Activated T-helper 17 cell treated with anti-CD3 and anti-CD28 coated beads, Interleukin-2, amount 50 U/mL, for 72 hours (primary cell): ENCODE measurements around the gene PDK3. TPM values are rescaled to one million over a fixed set of nuclear protein-coding genes. Genes with fewer than 3 reads are reported as not detected.

Experiments
- ATAC-seq: fragments of 150-1000 bp; cut with Tn5 transposase; replicated peaks from 2 replicates; pipeline ENCODE4 v1.10.0; 2021; ENCODE audit warnings: mild to moderate bottlenecking, moderate library complexity
- H3K27ac Mint-ChIP-seq: one replicate; pipeline ENCODE4 v1.8.0; 2022; ENCODE audit warnings: mixed read lengths
- H3K27me3 Mint-ChIP-seq: one replicate; pipeline ENCODE4 v1.8.0; 2022; ENCODE audit warnings: mixed read lengths
- H3K36me3 Mint-ChIP-seq: one replicate; pipeline ENCODE4 v1.8.0; 2022; ENCODE audit warnings: low read depth, mild to moderate bottlenecking, mixed read lengths
- H3K4me1 Mint-ChIP-seq: one replicate; pipeline ENCODE4 v1.8.0; 2022; ENCODE audit warnings: mixed read lengths
- H3K4me3 Mint-ChIP-seq: one replicate; pipeline ENCODE4 v1.8.0; 2022; ENCODE audit warnings: mild to moderate bottlenecking, mixed read lengths
- H3K9me3 Mint-ChIP-seq: one replicate; pipeline ENCODE4 v1.8.0; 2022; ENCODE audit warnings: mixed read lengths
- total RNA-seq, 2 donors: library from RNA; stranded (reverse); gene quantifications; one replicate each; pipeline ENCODE4 v1.2.3, GENCODE V29; 2022

PDK3 gene
- total RNA-seq, 2 donors from 2014 or later = 45.1 to 82.3 TPM

DNA sequence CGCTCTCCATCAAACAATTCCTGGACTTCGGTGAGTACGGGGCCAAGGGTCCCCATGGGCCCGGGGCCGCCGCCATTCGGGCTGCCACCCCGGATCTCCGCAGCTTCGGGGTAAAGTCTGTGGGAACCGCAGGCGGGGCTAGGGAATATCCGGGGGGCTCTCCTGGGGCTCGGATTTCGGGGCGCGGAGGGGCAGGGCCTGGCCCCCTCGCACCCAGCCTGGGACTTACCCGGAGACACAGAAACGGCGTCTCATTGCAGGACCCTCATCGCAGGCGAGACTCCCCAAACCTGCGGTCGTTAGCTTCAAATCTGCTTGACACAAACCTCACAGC, 413 bp downstream of the PDK3 start:
- Mint-ChIP-seq H3K4me1 (peaks cover 6% of the 10 kb centered on the region), H3K27me3 (no peaks in the 10 kb centered on the region), H3K36me3 (peaks cover 34% of the 10 kb centered on the region), H3K9me3 (no peaks in the 10 kb centered on the region), H3K4me3 (peak overlapping the region; percentile 96), H3K27ac (peak overlapping the region; percentile 76)
- peak; percentile 1 for ATAC-seq

DNA sequence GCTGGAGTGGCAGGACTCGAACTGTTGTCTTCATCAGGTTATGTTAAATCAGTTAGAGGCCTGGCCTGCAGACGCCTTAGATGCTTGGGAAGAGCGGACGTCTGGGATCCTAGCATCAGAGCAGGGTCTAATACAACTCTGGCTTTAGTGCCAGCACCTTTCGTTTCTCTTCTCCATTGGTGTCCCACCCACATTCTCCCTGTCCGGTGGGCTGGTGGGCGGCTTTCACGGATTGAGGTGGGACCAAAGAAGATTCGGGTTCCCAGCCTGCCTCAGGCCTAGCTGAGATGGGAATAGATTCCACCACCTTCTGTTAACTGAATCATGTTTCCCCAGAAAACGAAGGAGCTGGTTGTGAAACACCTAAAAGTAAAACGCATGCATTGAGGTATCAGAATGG, 939 bp downstream of the PDK3 start:
- H3K27me3 Mint-ChIP-seq = no peaks in the 10 kb centered on the region
- no peaks in the 10 kb centered on the region for H3K9me3 Mint-ChIP-seq
- H3K27ac Mint-ChIP-seq = peak overlapping the region; percentile 76
- peaks cover 9% of the 10 kb centered on the region for H3K4me1 Mint-ChIP-seq
- peak overlapping the region; percentile 96 for H3K4me3 Mint-ChIP-seq
- no peak for ATAC-seq
- peaks cover 34% of the 10 kb centered on the region for H3K36me3 Mint-ChIP-seq

DNA sequence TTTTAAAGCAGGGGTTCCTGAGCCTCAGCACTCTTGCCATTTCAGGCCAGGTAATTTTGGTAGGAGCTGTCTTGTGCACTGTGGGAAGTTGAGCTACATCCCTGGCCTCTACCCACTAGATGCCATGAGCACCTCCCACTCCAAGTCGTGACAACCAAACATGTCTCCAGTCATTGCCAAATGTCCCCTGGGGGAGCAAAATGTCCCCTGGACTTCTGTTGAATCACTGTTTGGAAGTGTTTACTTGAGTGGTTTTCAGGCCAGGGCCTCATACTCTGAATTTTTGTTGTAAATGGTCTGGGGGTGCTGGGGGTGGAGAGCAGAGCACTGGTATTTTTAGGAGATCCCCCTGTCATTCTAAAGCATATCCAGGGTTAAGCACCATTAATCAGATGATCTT, 3.2 kb downstream of the PDK3 start:
- ATAC-seq = no peak
- Mint-ChIP-seq H3K4me3 (peak overlapping the region; percentile 96), H3K4me1 (peaks cover 18% of the 10 kb centered on the region), H3K27ac (peak overlapping the region; percentile 76), H3K36me3 (peaks cover 34% of the 10 kb centered on the region), H3K9me3 (no peaks in the 10 kb centered on the region), H3K27me3 (no peaks in the 10 kb centered on the region)

DNA sequence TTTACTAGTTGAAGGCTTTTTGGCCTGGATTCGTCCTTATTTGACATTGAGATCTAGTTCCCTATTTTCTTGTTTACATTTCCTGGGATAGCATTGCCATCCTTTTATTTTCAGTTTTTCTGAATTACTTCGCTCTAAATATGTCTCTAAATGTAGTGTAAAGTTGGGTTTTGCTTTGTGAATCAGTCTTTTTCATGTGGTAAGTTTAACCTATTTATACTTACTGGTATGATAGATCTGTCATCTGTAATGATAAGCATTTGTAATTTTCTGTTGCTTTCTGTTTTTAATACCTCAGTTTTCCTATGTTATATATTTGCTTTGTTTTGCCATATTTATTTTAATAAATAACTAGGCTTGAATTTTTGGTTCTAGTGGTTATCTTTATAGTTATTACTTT, 6.7 kb downstream of the PDK3 start:
- peaks cover 31% of the 10 kb centered on the region for H3K36me3 Mint-ChIP-seq
- H3K27ac Mint-ChIP-seq = peak overlapping the region; percentile 78
- H3K9me3 Mint-ChIP-seq = no peaks in the 10 kb centered on the region
- no peaks in the 10 kb centered on the region for H3K27me3 Mint-ChIP-seq
- H3K4me1 Mint-ChIP-seq = peaks cover 26% of the 10 kb centered on the region
- peak overlapping the region; percentile 77 for H3K4me3 Mint-ChIP-seq
- peak; percentile 68 for ATAC-seq

DNA sequence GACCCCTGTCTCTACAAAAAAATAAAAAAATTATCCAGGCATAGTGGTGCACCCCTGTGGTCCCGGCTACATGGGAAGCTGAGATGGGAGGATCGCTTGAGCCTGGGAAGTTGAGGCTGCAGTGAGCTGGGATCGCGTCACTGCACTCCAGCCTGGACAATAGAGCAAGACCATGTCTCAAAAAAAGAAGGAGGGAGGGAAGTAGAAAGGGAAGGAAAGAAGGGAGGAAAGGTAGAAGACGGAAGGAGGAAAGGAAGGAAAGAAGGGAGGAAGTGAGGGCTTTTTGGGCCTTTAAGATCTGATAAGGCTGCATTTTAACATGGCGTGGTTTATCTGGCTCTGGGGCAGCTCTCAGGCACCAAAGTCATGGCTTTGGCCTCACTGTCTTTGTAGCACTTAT, 10.4 kb downstream of the PDK3 start:
- no peaks in the 10 kb centered on the region for H3K27me3 Mint-ChIP-seq
- no peak overlapping the region for H3K27ac Mint-ChIP-seq
- ATAC-seq = no peak
- peaks cover 39% of the 10 kb centered on the region for H3K4me1 Mint-ChIP-seq
- peak overlapping the region; percentile 21 for H3K4me3 Mint-ChIP-seq
- peaks cover 8% of the 10 kb centered on the region for H3K36me3 Mint-ChIP-seq
- H3K9me3 Mint-ChIP-seq = no peaks in the 10 kb centered on the region

DNA sequence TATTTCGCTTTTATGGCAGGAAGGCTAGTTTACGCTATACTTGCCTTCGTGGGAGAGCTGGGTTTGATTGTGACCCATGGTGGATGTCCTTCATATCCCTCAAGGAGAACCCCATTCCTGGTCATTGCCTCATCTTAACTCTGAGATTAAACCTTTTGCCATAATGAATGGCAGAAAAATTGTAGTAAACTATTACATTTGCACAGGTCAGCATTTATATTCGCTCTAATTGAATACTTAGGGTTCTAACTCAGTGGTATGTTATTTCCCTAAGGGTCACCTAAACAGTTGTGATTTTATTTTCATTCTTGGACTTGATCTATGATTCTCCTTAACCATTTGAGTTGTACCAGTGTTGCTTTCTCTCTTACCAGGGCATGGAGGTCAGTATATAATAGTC, 13.4 kb downstream of the PDK3 start:
- Mint-ChIP-seq H3K36me3 (peaks cover 15% of the 10 kb centered on the region), H3K27me3 (no peaks in the 10 kb centered on the region), H3K9me3 (no peaks in the 10 kb centered on the region), H3K4me1 (peaks cover 34% of the 10 kb centered on the region), H3K4me3 (peak overlapping the region; percentile 82), H3K27ac (peak overlapping the region; percentile 85)
- no peak for ATAC-seq

DNA sequence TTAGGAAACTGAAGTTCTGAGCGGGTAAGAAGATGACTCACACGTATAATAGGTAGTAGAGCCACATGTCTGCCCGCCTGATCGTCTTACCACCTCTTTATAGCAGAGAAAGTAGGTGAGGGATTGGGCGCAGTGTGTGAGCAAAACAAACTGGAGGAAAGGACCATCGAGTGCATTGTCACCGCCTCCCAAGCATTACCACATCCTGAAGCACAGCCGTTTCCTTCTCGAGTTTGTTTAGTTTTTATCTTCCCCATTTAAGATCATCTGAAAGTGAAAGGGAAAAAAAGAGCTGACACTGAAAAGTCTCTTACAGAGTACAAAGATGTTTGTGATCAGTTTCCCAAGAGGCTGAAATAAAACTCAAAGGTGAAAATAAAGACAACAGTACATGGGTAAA, 14.8 kb downstream of the PDK3 start:
- peak; percentile 91 for ATAC-seq
- Mint-ChIP-seq H3K36me3 (peaks cover 11% of the 10 kb centered on the region), H3K9me3 (no peaks in the 10 kb centered on the region), H3K27me3 (no peaks in the 10 kb centered on the region), H3K4me1 (peaks cover 34% of the 10 kb centered on the region), H3K4me3 (peak overlapping the region; percentile 82), H3K27ac (peak overlapping the region; percentile 85)

DNA sequence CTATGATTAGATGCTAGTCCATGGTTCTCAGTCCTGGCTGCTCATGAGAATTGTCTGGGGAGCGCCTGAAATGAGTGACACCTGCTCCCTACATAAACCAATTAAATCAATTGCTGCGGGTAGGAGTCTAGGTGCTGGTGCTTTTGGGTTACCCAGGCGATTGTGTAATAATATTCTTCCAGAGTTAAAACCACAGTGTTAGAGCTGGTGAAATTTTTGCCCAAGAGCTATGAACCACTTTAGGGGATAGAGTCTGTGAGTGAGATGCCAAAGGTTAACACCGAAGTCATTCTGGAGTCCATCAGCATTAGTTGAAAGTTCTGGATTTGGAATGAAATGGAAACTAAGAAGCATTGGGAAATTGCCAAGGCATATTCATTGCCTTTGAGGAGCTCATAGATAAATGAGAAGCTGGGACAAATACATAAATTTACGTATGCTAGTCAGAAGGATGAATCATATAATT, 15.3 kb downstream of the PDK3 start:
- H3K27me3 Mint-ChIP-seq = no peaks in the 10 kb centered on the region
- H3K4me1 Mint-ChIP-seq = peaks cover 34% of the 10 kb centered on the region
- H3K9me3 Mint-ChIP-seq = no peaks in the 10 kb centered on the region
- peak overlapping the region; percentile 85 for H3K27ac Mint-ChIP-seq
- H3K36me3 Mint-ChIP-seq = peaks cover 7% of the 10 kb centered on the region
- ATAC-seq = peak; percentile 20
- H3K4me3 Mint-ChIP-seq = peak overlapping the region; percentile 82

DNA sequence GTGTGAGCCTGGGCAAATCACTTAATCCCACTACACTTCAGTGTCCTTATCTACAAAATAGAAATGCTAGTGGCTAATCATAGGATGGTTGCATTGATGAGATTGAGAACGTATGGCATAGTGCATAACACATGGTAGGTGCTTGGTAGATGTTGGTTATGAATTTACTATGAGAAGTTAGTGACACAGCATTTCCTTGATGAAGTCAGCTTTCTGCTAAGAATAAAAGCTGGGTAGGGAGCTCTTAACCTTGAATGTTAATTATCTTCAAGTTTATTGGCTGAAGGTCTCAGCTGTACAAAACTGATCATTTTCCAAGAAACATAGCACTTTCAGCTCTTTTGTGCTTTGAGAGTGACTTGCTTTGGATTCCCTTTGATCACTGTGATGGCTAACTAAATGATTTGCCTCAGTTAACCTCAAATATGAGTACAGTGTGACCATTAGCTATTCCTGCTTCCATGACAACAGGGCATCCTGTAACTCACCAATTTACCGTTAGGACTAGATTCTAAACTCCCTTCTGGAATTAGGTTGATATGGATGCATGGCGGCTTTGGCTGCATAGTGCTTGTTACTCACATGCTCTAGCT, 17.8 kb downstream of the PDK3 start:
- peak; percentile 30 for ATAC-seq
- Mint-ChIP-seq H3K27me3 (no peaks in the 10 kb centered on the region), H3K36me3 (peaks cover 17% of the 10 kb centered on the region), H3K4me1 (peaks cover 16% of the 10 kb centered on the region), H3K4me3 (peak overlapping the region; percentile 48), H3K9me3 (no peaks in the 10 kb centered on the region), H3K27ac (peak overlapping the region; percentile 75)

DNA sequence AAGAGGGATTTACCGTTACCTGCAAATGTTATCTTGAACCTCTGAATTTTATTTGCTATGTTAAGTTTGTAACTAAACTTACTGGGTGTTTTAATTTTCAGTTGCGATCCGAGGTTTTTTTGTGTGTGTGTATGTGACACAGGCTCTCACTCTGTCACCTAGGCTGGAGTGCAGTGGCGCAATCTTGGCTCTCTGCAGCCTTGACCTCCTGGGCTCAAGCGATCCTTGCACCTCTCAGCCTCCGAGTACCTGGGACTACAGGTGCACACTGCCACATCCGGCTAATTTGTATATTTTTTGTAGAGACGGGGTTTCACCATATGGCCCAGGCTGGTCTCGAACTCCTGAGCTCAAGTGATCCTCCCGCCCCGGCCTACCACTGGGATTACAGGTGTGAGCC, 18.5 kb downstream of the PDK3 start:
- no peak for ATAC-seq
- Mint-ChIP-seq H3K27me3 (no peaks in the 10 kb centered on the region), H3K9me3 (no peaks in the 10 kb centered on the region), H3K27ac (peak overlapping the region; percentile 75), H3K4me3 (no peak overlapping the region), H3K4me1 (peaks cover 14% of the 10 kb centered on the region), H3K36me3 (peaks cover 17% of the 10 kb centered on the region)

DNA sequence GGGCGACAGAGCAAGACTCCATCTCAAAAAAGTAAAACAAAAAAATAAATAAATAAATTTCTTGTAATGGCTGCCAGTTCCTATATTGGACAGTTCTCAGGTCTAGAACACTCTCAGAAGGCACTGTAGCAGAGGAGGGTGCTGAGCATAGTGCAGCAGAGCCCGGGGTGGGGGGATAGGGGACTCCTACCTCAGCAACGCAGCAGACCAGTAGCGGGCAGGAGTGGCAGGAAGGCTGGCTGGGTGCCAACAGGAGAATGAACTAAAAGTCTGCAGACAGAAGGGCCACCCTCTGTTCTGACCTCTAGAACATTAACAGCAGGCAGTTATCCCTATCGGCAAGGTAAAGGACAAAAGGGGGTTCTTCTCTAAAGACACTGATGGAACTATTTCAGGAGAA, 20.2 kb downstream of the PDK3 start:
- no peak overlapping the region for H3K4me3 Mint-ChIP-seq
- no peak overlapping the region for H3K27ac Mint-ChIP-seq
- H3K27me3 Mint-ChIP-seq = no peaks in the 10 kb centered on the region
- H3K4me1 Mint-ChIP-seq = peaks cover 7% of the 10 kb centered on the region
- H3K36me3 Mint-ChIP-seq = peaks cover 20% of the 10 kb centered on the region
- H3K9me3 Mint-ChIP-seq = no peaks in the 10 kb centered on the region
- no peak for ATAC-seq

DNA sequence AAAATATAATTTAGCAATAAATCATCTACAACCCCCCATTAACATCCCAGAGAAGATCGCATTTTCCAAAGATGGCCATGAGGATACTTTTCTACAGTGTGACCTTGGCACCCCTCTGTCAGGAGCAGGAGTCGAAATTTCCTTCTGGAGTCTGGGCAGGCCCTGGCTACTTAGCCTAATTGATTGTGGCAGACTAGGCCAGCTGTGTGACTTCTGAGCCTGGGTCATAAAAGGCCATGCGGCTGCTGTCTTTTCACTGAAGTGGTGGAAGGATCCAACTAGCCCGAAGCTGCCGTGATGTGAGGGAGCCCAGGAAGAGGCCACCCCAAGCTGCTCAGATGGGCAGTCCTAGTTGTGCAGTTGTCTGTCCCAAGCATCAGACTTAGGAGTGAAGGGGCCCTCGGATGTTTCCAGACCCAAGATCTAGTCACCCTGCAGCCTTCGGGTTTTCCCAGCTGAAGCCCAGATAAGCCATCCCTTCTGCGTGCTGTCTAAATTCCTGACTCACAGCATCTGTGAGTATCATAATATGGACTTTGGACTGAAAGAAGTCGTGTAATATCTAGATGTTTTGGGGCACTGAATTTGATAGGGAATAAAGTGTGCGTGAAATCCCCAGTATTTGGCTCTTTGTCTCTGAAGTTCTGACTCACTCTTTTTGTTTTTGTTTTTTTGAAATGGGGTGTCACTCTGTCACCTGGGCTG, 21.0 kb downstream of the PDK3 start:
- H3K27ac Mint-ChIP-seq = no peak overlapping the region

DNA sequence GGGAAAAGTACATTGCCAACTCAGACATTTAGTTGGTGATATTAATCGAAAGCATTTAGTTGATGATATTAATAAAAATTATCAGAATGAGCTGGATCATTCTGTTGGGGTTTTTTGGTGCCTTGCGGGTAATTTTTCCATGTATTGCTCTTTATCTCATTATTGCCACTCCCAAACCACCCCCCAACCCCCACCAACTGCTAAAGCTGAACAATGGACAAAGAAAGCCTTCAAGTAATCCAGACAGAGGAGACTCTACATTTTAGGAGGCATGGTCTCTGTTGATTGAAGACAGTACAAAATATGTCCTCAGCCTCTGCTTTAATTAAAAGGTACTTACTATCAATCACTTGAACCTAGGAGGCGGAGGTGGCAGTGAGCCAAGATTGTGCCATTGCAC, 22.5 kb downstream of the PDK3 start:
- no peaks in the 10 kb centered on the region for H3K27me3 Mint-ChIP-seq
- no peak overlapping the region for H3K27ac Mint-ChIP-seq
- peaks cover 17% of the 10 kb centered on the region for H3K36me3 Mint-ChIP-seq
- H3K9me3 Mint-ChIP-seq = no peaks in the 10 kb centered on the region
- no peak overlapping the region for H3K4me3 Mint-ChIP-seq
- no peak for ATAC-seq
- H3K4me1 Mint-ChIP-seq = no peaks in the 10 kb centered on the region

More for the DNA sequence above, 21.0 kb downstream of the PDK3 start:
- Mint-ChIP-seq H3K9me3 (no peaks in the 10 kb centered on the region), H3K4me3 (no peak overlapping the region), H3K27me3 (no peaks in the 10 kb centered on the region), H3K36me3 (peaks cover 24% of the 10 kb centered on the region), H3K4me1 (peaks cover 7% of the 10 kb centered on the region)
- ATAC-seq = no peak

DNA sequence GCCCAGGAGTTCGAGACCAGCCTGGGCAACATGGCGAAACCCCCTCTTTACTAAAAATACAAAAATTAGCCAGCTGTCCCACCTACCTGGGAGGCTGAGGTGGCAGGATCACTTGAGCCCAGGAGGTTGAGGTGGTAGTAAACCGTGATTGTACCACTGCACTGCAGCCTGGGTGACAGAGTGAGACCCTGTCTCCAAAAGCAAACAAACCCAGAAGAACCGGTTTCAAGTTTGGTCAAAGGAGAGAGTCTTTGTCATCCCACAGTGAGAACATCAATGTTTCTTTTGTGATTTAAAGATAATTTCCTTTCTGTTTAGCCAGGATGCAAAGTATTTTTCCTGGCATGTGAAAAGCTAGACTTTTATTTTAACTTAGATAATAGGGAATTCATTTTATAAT, 26.7 kb downstream of the PDK3 start:
- ATAC-seq = no peak
- Mint-ChIP-seq H3K4me1 (peaks cover 6% of the 10 kb centered on the region), H3K27me3 (no peaks in the 10 kb centered on the region), H3K4me3 (no peak overlapping the region), H3K36me3 (peaks cover 22% of the 10 kb centered on the region), H3K27ac (no peak overlapping the region), H3K9me3 (no peaks in the 10 kb centered on the region)

DNA sequence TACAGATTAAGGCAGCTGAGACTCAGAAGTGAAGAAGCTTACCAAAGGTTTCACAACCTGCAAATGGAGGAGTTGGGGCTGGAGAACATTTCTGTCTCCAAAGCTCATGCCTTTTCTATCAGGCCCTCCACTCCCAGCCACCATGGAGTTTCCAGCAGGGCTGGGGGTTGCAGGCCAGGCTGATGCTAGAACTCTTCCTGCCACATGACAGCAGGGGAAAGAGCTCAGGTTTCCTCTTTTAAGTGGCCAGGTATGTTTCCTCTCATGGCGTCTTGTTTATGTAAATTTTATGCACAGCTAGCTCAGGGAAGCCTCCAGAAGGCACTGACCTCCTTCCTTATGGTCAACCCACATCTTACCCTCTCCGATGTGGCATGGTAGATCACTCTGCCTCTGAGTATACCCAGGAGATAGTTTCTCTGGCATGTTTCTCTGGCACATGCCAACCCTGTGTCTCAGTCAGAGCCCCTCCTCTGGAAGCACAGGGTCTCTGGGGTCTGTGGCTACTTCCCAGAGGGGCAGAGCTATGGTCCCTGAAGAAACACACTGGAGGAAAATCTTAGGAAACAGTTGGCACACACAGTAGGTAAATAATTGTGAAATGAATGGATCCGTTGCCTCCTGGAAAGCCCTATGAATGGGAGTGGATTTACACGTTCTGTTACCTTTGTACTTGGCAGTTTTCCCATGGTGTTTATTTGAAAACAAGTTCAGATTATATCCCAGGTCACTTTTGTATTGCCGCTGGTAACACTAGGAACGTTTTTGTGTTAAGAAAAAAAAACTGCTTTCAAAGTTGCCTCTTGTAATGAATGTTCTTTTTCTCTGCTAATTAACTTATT, 28.9 kb downstream of the PDK3 start:
- Mint-ChIP-seq H3K27me3 (no peaks in the 10 kb centered on the region), H3K36me3 (peaks cover 34% of the 10 kb centered on the region), H3K9me3 (no peaks in the 10 kb centered on the region), H3K4me1 (peaks cover 6% of the 10 kb centered on the region), H3K4me3 (peak overlapping the region; percentile 42), H3K27ac (no peak overlapping the region)
- no peak for ATAC-seq
